SHP77 (cell line): ENCODE measurements around the gene PPM1D.
"Not testable (repeated sequence)": the region's sequence is repeated elsewhere in the genome, so short reads cannot be mapped to it uniquely, and the experiment has no call there.

Experiments used
- DNase-seq, 2 experiments: peaks; one replicate each; lab custom pipeline; 2025; lab: John Stamatoyannopoulos, UW

Gene PPM1D

DNA sequence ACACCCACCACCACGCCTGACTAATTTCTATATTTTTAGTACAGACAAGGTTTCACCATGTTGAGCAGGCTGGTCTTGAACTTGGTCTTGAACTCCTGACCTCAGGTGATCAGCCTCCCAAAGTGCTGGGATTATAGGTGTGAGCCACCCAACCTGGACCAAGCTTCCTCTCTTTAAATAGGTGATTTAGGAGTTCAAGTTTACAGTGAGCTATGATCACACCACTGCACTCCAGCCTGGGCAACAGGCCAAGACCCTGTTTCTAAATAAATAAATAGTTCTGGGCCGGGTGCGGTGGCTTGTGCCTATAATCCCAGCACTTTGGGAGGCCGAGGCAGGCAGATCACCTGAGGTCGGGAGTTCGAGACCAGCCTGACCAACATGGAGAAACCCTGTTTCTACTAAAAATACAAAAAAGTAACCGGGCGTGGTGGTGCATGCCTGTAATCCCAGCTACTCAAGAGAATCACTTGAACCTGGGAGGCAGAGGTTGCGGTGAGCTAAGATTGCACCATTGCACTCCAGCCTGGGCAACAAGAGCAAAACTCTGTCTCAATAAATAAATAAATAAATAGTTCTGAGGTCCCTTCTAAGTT lies 6.5 kb upstream of the PPM1D start:
- DNase-seq, result peak; percentile 23 to 52

DNA sequence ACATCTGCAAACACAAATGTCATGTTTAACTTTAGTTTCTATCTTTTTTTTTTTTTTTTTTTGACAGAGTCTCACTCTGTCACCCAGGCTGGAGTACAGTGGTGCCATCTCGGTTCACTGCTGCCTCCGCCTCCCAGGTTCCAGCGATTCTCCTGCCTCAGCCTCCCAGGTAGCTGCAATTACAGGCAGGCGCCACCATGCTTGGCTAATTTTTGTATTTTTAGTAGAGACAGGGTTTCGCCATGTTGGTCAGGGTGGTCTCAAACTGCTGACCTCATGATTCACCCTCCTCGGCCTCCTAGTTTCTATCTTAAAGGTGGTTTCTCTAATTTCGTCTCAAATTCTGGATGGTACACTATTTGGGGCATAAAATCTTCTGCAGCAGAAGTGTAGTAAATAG lies 5.8 kb upstream of the PPM1D start:
- DNase-seq, result not testable (repeated sequence)

DNA sequence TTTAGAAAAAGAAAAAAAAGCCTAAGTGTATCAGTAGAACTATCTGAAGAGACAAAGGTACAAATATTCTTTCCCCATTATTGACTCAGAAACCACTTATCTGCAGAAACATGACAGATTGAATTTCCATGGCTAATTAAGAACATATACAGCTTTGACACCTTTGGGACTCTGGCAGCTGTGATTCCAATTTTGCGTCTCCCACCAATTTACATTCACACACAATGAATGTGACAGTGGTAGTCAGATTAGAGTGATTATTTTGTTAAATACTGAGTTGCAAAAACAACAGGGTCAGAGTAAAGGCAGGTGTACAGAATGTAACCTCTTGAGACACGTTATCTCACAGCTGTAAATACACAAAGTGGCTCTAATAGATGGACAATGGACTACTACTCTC lies 5.3 kb upstream of the PPM1D start:
- no peak for DNase-seq

DNA sequence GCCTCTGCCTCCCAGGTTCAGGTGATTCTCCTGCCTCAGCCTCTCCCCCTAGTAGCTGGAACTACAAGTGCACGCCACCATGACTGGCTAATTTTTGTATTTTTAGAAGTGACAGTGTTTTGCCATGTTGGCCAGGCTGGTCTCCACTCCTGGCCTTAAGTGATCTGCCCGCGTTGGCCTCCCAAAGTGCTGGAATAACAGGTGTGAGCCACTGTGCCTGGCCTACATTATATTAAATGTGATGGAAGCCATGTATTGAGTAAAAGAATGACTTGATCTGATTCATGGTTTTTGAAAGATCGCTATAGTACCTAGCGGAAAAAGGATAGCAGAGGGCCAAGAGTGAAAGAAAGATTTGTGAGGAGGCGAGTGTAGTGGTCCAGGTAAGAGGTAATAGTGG lies 2.7 kb upstream of the PPM1D start:
- DNase-seq, result no peak

DNA sequence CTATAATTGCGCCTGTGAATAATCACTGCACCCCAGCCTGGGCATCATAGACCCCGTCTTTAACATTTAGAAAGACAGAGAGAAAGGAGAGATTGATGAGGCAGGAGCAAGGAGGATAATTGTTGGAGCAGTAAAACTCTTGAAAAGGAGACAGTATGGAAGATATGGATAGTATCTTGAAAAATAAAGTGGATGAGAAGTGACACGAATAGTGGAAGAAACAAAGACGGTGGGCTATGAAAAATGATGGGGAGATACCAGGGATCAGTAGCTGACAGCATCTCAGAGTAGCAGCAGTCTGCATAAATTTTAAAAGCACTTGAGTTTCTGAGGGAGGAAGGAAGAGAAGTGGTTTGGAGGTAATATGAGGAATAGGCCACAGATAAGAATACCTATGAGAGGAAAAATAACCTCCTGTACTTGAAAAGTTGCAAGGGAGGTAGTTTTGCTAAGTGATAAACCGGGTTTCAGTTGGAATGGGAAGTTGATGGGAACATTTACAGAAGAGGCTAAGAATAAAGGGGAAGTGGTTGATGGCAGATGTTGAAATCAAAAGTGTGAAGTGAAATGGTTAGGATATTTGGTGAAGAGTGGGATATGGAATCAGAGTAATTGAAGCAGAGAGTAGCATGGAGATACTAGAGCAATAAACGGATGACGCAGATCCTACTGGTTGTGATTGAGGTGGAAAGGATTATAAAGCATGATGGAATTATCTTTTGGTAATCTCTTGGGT lies 1.8 kb upstream of the PPM1D start:
- no peak for DNase-seq

DNA sequence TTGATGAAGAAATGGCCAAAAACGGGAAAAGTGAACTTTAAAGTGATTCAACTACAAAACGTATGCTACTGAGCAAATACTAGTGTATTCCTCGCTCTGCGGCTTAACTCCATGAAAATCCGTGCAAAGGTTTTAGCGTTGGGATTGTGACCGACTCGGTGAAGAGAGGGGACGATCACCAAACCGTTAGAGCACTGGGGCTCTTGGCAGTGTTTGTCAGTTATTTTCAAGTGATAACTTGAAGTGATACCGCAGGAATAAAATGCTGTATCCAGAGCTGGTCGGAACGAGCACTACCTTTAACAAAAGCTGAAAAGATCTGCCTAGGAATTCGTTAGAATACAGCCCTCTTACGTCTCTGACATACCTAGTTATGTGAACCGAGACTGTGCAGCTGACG lies 773 bp upstream of the PPM1D start:
- peak in 1 of 2 experiments; percentile 32 for DNase-seq

DNA sequence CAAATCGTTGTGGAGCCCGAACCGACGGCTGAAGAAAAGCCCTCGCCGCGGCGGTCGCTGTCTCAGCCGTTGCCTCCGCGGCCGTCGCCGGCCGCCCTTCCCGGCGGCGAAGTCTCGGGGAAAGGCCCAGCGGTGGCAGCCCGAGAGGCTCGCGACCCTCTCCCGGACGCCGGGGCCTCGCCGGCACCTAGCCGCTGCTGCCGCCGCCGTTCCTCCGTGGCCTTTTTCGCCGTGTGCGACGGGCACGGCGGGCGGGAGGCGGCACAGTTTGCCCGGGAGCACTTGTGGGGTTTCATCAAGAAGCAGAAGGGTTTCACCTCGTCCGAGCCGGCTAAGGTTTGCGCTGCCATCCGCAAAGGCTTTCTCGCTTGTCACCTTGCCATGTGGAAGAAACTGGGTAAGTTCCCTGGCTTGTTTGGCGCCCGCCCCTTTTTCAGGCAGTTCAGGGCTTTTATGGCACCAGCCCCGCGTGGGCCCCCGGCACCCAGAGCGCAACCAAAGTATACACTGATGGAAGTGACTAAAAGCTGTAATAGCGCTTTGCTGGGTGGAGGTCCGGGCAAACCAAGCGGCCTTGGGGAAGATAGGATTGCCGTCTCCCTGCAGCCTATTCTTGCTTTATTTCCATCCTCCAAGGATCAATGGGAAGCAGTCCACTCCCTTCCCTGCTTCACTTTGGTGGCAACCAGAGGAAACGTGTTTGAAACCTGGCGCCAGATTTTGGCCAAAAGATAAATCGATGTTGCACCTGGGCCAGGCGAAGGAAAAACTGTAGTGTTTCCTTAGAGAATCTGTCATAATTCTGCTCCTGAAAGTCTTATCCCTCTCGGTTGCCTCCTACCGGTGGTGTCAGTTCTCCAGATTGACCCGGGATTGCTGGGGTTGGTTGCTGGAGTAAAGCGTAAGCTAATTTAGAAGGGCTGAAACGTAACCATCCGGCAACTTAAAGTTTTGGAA lies 775 bp downstream of the PPM1D start:
- peak; percentile 73 to 76 for DNase-seq

DNA sequence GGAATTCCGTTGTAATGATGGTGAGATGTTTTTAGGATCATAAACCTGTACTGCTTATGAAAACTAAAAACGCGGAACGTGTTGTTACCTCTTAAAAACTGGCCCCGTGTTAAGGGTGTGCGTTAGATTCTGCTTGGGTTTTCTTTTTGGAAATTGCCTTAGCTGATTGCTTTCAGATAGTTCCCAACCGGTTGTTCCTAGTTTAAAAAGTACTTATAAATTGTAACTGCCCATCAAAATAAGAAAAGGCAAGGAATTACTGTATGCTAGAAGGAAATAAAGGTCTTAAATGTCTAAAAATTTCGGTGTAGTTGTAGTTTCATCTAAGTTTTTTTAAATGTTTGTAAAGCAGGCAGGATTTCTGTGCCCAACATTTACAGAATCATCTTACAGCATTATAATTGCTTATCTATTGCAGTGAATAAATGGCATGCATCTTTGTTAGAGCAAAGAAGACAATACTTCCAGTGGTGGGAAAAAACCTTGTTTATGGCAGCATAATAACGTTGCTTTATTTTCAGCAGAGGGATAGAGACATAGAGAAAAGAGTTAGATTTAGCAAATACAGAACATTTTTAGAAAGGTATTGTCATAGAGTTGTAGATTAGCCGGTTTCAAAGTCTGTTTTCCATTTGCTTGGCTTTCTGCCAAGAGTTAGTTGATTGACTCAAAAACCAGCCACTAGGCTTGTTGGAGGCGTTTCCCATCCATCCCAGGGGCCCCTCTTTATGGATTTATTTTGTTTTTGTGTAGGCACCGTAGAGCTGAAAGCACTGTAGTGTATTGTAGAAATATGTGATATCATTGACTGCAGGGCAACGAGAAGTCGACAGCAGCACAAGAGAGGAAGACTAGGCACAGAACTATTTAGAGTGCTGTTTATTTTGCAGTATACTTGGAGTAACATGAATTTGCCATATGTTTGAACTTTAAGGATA lies 1.7 kb downstream of the PPM1D start:
- peak; percentile 34 to 56 for DNase-seq

DNA sequence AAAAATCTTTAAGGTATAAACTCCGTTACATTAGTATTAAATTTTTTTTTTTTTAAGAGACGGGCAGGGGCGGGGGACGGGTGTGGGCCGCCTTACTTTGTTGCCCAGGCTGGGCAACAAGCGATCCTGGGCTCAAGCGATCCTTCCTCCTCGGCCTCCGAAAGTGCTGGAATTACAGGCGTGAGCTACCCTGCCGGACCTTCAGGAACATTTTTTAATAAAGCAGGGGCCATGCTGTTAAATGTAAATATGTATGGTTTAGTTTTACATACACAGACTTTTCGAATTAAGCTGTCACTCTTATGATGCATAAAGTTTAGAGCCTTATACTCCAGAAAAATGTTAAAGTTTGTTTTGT lies 2.4 kb downstream of the PPM1D start:
- DNase-seq, result no peak

DNA sequence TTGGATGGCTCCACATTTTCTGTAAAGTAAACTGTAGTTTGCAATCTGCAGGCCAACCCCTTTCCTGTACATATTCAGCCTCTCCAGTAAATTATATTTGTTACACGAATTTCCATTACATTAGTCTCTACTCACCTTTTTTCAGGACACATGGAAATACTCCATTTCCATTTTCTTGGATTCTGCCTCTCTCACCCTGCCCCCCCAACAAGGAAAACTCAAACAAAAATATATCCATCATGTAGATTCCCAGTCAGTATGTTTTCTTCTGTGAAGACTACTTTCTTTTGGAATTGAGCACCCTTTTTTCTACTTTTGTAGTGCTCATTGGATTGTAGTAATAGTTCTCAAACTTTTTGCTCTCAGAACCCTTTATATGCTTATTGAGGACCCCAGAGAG lies 2.9 kb downstream of the PPM1D start:
- no peak for DNase-seq

DNA sequence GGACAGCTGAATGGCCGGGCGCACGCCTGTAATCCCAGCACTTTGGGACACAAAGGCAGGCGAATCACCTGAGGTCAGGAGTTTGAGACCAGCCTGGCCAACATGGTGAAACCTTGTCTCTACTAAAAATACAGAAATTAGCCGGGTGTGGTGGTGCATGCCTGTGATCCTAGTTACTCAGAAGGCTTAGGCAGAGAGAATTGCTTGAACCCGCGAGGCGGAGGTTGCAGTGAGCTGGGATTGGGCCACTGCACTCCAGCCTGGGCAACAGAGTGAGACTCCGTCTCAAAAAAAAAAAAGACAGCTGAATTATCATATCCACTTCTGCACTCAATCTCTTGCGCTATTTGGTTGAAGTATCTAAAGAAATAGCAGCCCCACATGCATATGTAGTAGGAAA lies 3.5 kb downstream of the PPM1D start:
- not testable (repeated sequence) for DNase-seq

DNA sequence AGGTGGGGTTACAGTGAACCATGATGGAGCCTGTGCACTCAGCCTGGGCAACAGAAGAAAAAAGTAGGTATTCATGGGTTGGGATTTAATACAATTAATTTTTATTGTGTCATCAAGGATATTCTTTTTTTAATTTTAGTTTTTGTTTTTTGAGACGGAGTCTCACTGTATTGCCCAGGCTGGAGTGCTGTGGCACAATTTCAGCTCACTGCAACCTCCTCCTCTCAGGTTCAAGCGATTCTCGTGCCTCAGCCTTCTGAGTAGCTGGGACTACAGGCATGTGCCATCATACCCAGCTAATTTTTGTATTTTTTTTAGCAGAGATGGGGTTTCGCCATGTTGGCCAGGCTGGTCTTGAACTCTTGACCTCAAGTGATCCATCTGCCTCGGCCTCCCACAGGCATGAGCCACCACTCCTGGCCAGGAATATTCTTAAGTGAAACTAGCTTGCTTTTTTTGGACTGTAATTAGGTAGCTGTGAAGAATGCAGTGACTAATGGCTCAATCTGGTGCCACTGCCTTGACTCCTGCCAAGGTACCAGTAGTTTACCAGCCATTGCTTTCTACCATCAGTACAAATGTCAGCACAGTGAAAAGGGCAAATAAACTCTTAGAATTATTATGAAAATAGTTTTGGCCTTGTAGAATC lies 4.8 kb downstream of the PPM1D start:
- no peak for DNase-seq

DNA sequence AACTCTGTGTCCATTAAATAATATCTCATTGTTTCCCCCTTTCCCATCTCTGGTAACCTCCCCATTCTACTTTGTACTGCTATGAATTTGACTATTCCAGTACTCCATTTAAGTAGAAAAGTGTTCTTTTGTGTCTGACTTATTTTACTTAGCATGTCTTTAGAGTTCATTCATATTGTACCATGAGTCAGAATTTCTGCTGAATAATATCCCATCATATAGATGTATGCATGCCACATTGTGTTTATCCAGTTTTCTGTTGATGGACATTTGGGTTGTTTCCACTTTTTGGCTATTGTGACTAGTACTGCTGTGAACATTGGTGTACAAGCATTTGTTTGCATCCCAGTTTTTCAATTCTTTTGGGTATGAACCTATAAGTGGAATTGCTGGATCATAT lies 6.0 kb downstream of the PPM1D start:
- no peak for DNase-seq

DNA sequence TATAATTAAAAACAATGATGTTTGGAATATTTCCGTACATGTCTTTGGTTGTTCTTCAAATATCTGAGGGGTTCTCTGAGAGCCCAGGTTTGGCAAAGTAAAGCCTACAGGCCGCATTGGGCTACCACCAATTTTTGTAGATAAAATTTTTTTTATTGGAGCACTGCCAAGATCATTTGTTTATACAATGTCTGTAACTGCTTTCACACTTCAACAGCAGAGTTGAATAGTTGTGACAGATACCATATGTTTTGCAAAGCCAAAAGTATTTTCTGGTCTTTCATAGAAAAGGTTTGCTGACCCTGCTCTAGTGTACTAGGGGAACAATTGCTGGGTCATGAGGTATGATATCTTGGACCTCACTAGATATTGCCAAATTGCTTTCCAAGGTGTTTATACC lies 10.5 kb downstream of the PPM1D start:
- no peak for DNase-seq

DNA sequence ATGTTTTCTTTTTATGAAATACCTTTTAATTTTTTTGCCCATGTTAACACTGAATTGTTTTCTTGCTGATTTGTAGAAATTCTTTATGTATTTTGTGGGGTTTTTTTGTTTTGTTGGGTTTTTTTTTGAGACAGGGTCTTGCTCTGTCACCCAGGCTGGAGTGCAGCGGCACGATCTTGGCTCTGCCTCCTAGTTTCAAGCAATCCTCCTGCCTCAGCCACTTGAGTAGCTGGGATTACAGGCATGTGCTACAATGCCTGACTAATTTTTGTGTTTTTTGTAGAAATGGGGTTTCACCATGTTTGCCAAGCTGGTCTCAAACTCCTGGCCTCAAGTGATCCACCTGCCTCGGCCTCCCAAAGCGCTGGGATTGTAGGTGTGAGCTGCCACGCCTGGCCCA lies 11.3 kb downstream of the PPM1D start:
- not testable (repeated sequence) for DNase-seq

DNA sequence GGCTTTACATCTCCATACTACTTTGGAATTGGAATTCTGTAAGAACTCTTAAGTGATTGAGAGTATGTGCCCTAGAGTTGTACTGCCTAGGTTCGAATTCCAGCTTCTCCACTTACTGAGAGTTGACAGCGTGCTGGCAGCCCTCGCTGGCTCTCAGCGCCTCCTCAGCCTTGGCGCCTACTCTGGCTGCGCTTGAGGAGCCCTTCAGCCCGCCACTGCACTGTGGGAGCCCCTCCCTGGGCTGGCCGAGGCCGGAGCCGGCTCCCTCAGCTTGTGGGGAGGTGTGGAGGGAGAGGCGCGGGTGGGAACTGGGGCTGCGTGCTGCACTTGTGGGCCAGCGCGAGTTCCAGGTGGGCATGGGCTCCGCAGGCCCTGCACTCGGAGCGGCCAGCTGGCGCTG lies 13.3 kb downstream of the PPM1D start:
- no peak for DNase-seq

DNA sequence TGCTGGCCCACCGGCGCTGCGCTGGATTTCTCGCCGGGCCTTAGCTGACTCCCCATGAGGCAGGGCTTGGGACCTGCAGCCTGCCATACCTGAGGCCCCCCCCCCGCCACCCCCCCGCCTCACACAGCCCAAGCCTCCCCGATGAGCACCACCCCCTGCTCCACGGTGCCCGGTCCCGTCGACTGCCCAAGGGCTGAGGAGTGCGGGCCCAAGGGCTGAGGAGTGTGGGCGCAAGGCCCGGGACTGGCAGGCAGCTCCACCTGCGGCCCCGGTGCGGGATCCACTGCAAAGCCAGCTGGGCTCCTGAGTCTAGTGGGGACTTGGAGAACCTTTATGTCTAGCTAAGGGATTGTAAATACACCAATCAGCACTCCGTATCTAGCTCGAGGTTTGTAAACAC lies 13.8 kb downstream of the PPM1D start:
- not testable (repeated sequence) for DNase-seq

DNA sequence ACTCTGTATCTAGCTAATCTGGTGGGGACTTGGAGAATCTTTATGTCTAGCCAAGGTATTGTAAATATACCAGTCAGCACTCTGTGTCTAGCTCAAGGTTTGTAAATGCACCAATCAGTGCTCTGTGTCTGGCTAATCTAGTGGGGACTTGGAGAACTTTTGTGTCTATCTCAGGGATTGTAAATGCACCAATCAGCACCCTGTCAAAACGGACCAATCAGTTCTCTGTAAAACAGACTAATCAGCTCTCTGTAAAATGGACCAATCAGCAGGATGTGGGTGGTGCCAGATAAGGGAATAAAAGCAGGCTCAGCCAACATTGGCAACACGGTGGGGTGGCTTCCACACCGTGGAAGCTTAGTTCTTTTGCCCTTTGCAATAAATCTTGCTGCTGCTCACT lies 14.3 kb downstream of the PPM1D start:
- not testable (repeated sequence) for DNase-seq

DNA sequence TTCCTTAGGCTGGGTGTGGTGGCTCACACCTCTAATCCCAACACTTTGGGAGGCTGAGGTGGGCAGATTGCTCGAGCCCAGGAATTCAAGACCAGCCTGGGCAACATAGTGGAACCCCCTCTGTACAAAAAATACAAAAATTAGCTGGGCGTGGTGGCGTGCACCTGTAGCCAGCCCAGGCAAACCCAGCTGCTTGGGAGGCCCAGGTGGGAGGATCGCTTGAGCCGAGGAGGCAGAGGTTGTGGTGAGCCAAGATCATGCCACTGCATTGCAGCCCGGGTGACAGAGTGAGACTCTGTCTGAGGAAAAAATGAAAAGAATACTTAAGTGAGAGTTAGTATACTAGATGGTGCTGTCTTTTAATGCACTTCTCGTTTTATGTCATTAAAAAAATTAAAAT lies 15.1 kb downstream of the PPM1D start:
- no peak for DNase-seq

DNA sequence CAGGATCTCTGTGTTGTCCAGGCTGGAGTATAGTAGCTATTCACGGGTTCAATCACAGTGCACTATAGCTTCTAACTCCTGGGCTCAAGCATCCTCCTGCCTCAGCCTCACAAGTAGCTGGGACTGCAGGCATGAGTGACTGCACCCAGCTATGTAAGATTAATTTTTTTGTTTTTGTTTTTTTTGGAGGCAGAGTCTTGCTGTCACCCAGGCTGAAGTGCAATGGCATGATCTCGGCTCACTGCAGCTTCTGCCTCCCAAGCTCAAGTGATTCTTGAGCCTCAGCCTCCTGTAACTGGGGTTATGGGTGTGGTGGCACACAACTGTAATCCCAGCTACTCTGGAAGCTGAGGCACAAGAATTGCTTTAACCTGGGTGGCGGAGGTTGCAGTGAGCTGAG lies 15.8 kb downstream of the PPM1D start:
- no peak for DNase-seq

DNA sequence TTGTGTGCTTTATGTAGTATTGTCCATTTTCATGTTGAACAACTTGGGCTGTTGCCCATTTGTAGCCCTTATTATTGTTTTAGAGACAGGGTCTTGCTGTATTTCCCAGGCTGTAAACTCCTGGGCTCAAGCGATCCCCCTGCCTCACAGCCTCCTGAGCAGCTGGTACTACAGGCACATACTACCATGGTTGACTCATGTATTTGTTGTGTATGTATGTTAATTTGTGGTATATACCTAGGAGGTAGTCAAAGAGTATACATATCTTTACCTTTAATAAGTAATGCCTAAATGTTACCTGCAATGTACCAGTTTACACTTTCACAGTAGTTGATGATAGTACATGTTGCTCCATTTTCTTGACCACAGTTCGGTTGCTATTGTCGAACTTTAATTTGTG lies 18.1 kb downstream of the PPM1D start:
- no peak for DNase-seq
